CD4-positive, alpha-beta T cell (primary cell): ENCODE results near the gene ACSM2B. TPM values are rescaled to one million over a fixed set of nuclear protein-coding genes. Genes with fewer than 3 reads are reported as not detected.
"Not testable (repeated sequence)": the region's sequence is repeated elsewhere in the genome, so short reads cannot be mapped to it uniquely, and the experiment has no call there.

ENCODE experiments used
- ATAC-seq: fragments of 200-7000 bp; cut with Tn5 transposase; one replicate; pipeline ENCODE4 v1.10.0; 2022; ENCODE audit warnings: mild to moderate bottlenecking; ENCODE audit not compliant: poor library complexity
- CTCF ChIA-PET: fragments of 350-600 bp; sonication (Branson Sonifier 250); formaldehyde crosslinking; loops from one replicate; lab custom pipeline; 2021; ENCODE audit warnings: antibody characterized with exemption, inconsistent platforms; lab: Charles Lee
- POLR2A ChIA-PET: fragments of 350-600 bp; sonication (Branson Sonifier 250); formaldehyde crosslinking; loops from one replicate; lab custom pipeline; 2021; ENCODE audit warnings: antibody characterized with exemption, inconsistent platforms; lab: Charles Lee
- DNase-seq, 14 experiments: peaks; one replicate each; pipeline ENCODE4 v3.0.0-alpha.2; 2013 to 2020; ENCODE audit warnings: mixed read lengths in 2 of 14
- H3K27ac ChIP-seq, 2 donors: one replicate each; pipeline versions ENCODE4 v1.5.1 to v1.7.0; 2013; ENCODE audit warnings: low read length in 2 of 2, low read depth in 1 of 2, mild to moderate bottlenecking in 1 of 2
- H3K27me3 ChIP-seq, 2 experiments: 1 replicate in 1 of 2; 2 replicates in 1 of 2; pipeline versions ENCODE4 v1.6.1 to v1.7.0; 2013; ENCODE audit warnings: low read length in 2 of 2, control low read depth in 1 of 2, mild to moderate bottlenecking in 1 of 2, moderate library complexity in 1 of 2; ENCODE audit not compliant: insufficient read depth in 2 of 2, control insufficient read depth in 1 of 2
- H3K36me3 ChIP-seq: one replicate; pipeline ENCODE4 v1.6.1; 2013; ENCODE audit warnings: low read length, control low read depth; ENCODE audit not compliant: insufficient read depth
- H3K4me1 ChIP-seq: one replicate; pipeline ENCODE4 v1.6.1; 2013; ENCODE audit warnings: low read length, control low read depth; ENCODE audit not compliant: insufficient read depth
- H3K4me3 ChIP-seq: one replicate; pipeline ENCODE4 v1.5.1; 2013; ENCODE audit warnings: mild to moderate bottlenecking, low read length, moderate library complexity
- H3K9me3 ChIP-seq, 2 experiments: 1 replicate in 1 of 2; 2 replicates in 1 of 2; pipeline versions ENCODE4 v1.6.1 to v1.7.0; 2013; ENCODE audit warnings: low read length in 2 of 2, mild to moderate bottlenecking in 2 of 2, control low read depth in 1 of 2, moderate library complexity in 1 of 2; ENCODE audit not compliant: control insufficient read depth in 1 of 2, insufficient read depth in 1 of 2
- H3K27ac Mint-ChIP-seq: one replicate; pipeline ENCODE4 v1.8.0; 2020; ENCODE audit warnings: mixed read lengths
- H3K27me3 Mint-ChIP-seq: one replicate; pipeline ENCODE4 v1.8.0; 2021; ENCODE audit warnings: mixed read lengths
- H3K36me3 Mint-ChIP-seq: one replicate; pipeline ENCODE4 v1.8.0; 2021; ENCODE audit warnings: low read depth, mixed read lengths
- H3K4me1 Mint-ChIP-seq: one replicate; pipeline ENCODE4 v1.8.0; 2021; ENCODE audit warnings: low read depth, mixed read lengths
- H3K4me3 Mint-ChIP-seq: one replicate; pipeline ENCODE4 v1.8.0; 2020; ENCODE audit warnings: mild to moderate bottlenecking, mixed read lengths
- H3K9me3 Mint-ChIP-seq: one replicate; pipeline ENCODE4 v1.8.0; 2020; ENCODE audit warnings: mixed read lengths
- intact Hi-C, 2 experiments: fragments of 100-400 bp; cut with DNase I in 1 of 2; cut with micrococcal nuclease in 1 of 2; formaldehyde crosslinking; loops; one replicate each; pipeline versions ENCODE4 v1.15.1 to v1.9.0; 2023 to 2025; cut with DNase I, micrococcal nuclease
- total RNA-seq, 174 experiments: library from RNA in 2 of 174; stranded (reverse) in 2 of 174; gene quantifications; one replicate each; pipeline ENCODE4 v1.2.3 and lab custom pipeline; 2021 to 2026
- TF ChIP-seq, protein P1 (sequence below): fragments of 200-600 bp; IDR thresholded peaks from one replicate; pipeline ENCODE4 v1.8.0; 2022; ENCODE audit warnings: antibody characterized with exemption, mild to moderate bottlenecking

The ACSM2B gene
- total RNA-seq, 2 experiments from 2014 or later, result not detected

GRCh38 chr16:20504418-20504817, 71.7 kb downstream of the ACSM2B start:
- no peaks in the 10 kb centered on the region for H3K4me1 ChIP-seq
- ATAC-seq, result no peak
- intact Hi-C loops, result no loop called here
- no peak for DNase-seq
- Mint-ChIP-seq H3K27me3 (peaks cover 6% of the 10 kb centered on the region), H3K4me3 (no peak overlapping the region), H3K9me3 (peaks cover 9% of the 10 kb centered on the region), H3K4me1 (no peaks in the 10 kb centered on the region), H3K27ac (no peak overlapping the region), H3K36me3 (no peaks in the 10 kb centered on the region)
- peaks cover 7 to 11% of the 10 kb centered on the region in 2 experiments for H3K9me3 ChIP-seq
- no peaks in the 10 kb centered on the region for H3K27me3 ChIP-seq
- ChIA-PET CTCF (no interaction called here), POLR2A (no interaction called here)
- H3K4me3 ChIP-seq, result no peak overlapping the region
- TF ChIP-seq, protein P1, sequence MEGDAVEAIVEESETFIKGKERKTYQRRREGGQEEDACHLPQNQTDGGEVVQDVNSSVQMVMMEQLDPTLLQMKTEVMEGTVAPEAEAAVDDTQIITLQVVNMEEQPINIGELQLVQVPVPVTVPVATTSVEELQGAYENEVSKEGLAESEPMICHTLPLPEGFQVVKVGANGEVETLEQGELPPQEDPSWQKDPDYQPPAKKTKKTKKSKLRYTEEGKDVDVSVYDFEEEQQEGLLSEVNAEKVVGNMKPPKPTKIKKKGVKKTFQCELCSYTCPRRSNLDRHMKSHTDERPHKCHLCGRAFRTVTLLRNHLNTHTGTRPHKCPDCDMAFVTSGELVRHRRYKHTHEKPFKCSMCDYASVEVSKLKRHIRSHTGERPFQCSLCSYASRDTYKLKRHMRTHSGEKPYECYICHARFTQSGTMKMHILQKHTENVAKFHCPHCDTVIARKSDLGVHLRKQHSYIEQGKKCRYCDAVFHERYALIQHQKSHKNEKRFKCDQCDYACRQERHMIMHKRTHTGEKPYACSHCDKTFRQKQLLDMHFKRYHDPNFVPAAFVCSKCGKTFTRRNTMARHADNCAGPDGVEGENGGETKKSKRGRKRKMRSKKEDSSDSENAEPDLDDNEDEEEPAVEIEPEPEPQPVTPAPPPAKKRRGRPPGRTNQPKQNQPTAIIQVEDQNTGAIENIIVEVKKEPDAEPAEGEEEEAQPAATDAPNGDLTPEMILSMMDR, result no peak
- H3K27ac ChIP-seq, result no peak overlapping the region
- H3K36me3 ChIP-seq, result no peaks in the 10 kb centered on the region

GRCh38 chr16:20491448-20491847, 84.7 kb downstream of the ACSM2B start:
- ATAC-seq, H3K4me3 ChIP-seq, H3K27ac Mint-ChIP-seq, H3K9me3 ChIP-seq, POLR2A ChIA-PET, H3K9me3 Mint-ChIP-seq, H3K27ac ChIP-seq, H3K4me1 Mint-ChIP-seq, H3K27me3 Mint-ChIP-seq, H3K4me3 Mint-ChIP-seq, DNase-seq, intact Hi-C loops, H3K36me3 Mint-ChIP-seq, H3K27me3 ChIP-seq, H3K36me3 ChIP-seq, H3K4me1 ChIP-seq, CTCF ChIA-PET: not testable (repeated sequence)

GRCh38 chr16:20490994-20491393, 85.2 kb downstream of the ACSM2B start:
- ATAC-seq, H3K27ac Mint-ChIP-seq, H3K4me3 ChIP-seq, H3K27ac ChIP-seq, H3K27me3 Mint-ChIP-seq, H3K4me3 Mint-ChIP-seq, intact Hi-C loops, H3K9me3 Mint-ChIP-seq, H3K36me3 Mint-ChIP-seq, H3K4me1 ChIP-seq, POLR2A ChIA-PET, H3K4me1 Mint-ChIP-seq, H3K27me3 ChIP-seq, H3K36me3 ChIP-seq, DNase-seq, H3K9me3 ChIP-seq, CTCF ChIA-PET: not testable (repeated sequence)

Other genes starting within 250 kb of the ACSM2B start
- gene GP2, start 248.9 kb downstream of the ACSM2B start, total RNA-seq, result not detected
- not detected for gene UMOD, start 223.7 kb downstream of the ACSM2B start, total RNA-seq
- not detected for gene PDILT, start 171.6 kb downstream of the ACSM2B start, total RNA-seq
- not detected for gene ACSM5, start 166.8 kb downstream of the ACSM2B start, total RNA-seq
- not detected for gene ACSM2A, start 124.8 kb downstream of the ACSM2B start, total RNA-seq
- under 1 TPM; 0.17 to 0.36 TPM for gene ACSM1, start 121.3 kb upstream of the ACSM2B start, total RNA-seq
- gene THUMPD1, start 165.5 kb upstream of the ACSM2B start, total RNA-seq, result 100 to 1,000 TPM; 105 to 107 TPM
- 1 to 10 TPM; 4.6 to 6.2 TPM for gene ACSM3, start 187.6 kb upstream of the ACSM2B start, total RNA-seq
- gene ERI2, start 230.1 kb upstream of the ACSM2B start, total RNA-seq, result under 1 TPM; 0.25 to 0.45 TPM
- under 1 TPM in 1 of 2 experiments, not detected in 1; 0.56 TPM for gene REXO5, start 230.2 kb upstream of the ACSM2B start, total RNA-seq